SK-N-SH (cell line): Measurements from ENCODE around the gene PTCD2. TPM values are rescaled to one million over a fixed set of nuclear protein-coding genes. Genes with fewer than 3 reads are reported as not detected.
A peak's percentile ranks its signal among the peaks of the same experiment; 100 is the strongest.

Source experiments
- CTCF ChIA-PET: fragments of 300-600, 350-600 bp; formaldehyde crosslinking; extraction: SDS; loops from one replicate; lab custom pipeline; 2021; lab: Yijun Ruan, JAX
- POLR2A ChIA-PET: fragments of 350-600 bp; sonication (Branson Sonifier 250); formaldehyde crosslinking; extraction: SDS; loops from one replicate; lab custom pipeline; 2020; ENCODE audit warnings: antibody characterized with exemption, inconsistent platforms; lab: Yijun Ruan, JAX
- DNase-seq: peaks from one replicate; pipeline ENCODE4 v3.0.0; 2012
- H2AFZ ChIP-seq: fragments of 200-600 bp; sonication (generic); 2 replicates; pipeline ENCODE4 v1.8.1; 2016; ENCODE audit warnings: antibody characterized with exemption, mild to moderate bottlenecking, low read depth
- H3F3A ChIP-seq: fragments of 200-600 bp; sonication (generic); replicated peaks from 2 replicates; pipeline ENCODE3; 2016; ENCODE audit warnings: antibody characterized with exemption, mild to moderate bottlenecking; ENCODE audit not compliant: insufficient read depth
- H3K27ac ChIP-seq, 2 experiments: fragments of 200-500 bp in 1 of 2; fragments of 200-600 bp in 1 of 2; sonication (Bioruptor generic) in 1 of 2; sonication (generic), shearing (Covaris generic) in 1 of 2; 2 replicates each; pipeline versions ENCODE4 v1.5.1 to v1.6.1; 2014 to 2016; ENCODE audit warnings: low read depth in 2 of 2, inconsistent platforms in 1 of 2, low read length in 1 of 2, mild to moderate bottlenecking in 1 of 2, mixed read lengths in 1 of 2
- H3K27me3 ChIP-seq: fragments of 200-600 bp; sonication (generic), shearing (Covaris generic); 2 replicates; pipeline ENCODE4 v1.6.1; 2016; ENCODE audit warnings: mixed run types; ENCODE audit not compliant: insufficient read depth
- H3K36me3 ChIP-seq, 2 experiments: fragments of 200-500 bp in 1 of 2; fragments of 200-600 bp in 1 of 2; sonication (Bioruptor generic) in 1 of 2; sonication (generic) in 1 of 2; replicated peaks in 1 of 2; 2 replicates each; pipeline versions ENCODE3 to v1.5.1; 2014 to 2016; ENCODE audit warnings: low read length in 1 of 2, mild to moderate bottlenecking in 1 of 2; ENCODE audit not compliant: insufficient read depth in 2 of 2, control insufficient read depth in 1 of 2
- H3K4me1 ChIP-seq, 2 experiments: fragments of 200-500 bp in 1 of 2; fragments of 200-600 bp in 1 of 2; sonication (Bioruptor generic) in 1 of 2; sonication (generic), shearing (Covaris generic) in 1 of 2; 2 replicates each; pipeline versions ENCODE4 v1.5.1 to v1.6.1; 2014 to 2016; ENCODE audit warnings: low read depth in 1 of 2, low read length in 1 of 2, mixed run types in 1 of 2; ENCODE audit not compliant: insufficient read depth in 2 of 2, control insufficient read depth in 1 of 2
- H3K4me2 ChIP-seq: fragments of 200-600 bp; sonication (generic), shearing (Covaris generic); 2 replicates; pipeline ENCODE4 v1.6.1; 2017; ENCODE audit warnings: mixed run types
- H3K4me3 ChIP-seq, 2 experiments: fragments of 200-500 bp in 1 of 2; fragments of 200-600 bp in 1 of 2; sonication (Bioruptor generic) in 1 of 2; sonication (generic), shearing (Covaris generic) in 1 of 2; 2 replicates each; pipeline versions ENCODE4 v1.5.1 to v1.8.1; 2014 to 2016; ENCODE audit warnings: low read depth in 2 of 2, inconsistent platforms in 1 of 2, low read length in 1 of 2, mild to moderate bottlenecking in 1 of 2, mixed read lengths in 1 of 2, moderate library complexity in 1 of 2
- H3K79me2 ChIP-seq: fragments of 200-600 bp; sonication (generic); 2 replicates; pipeline ENCODE4 v1.8.1; 2017; ENCODE audit warnings: mild to moderate bottlenecking; ENCODE audit not compliant: insufficient read depth
- H3K9ac ChIP-seq: fragments of 200-600 bp; sonication (generic); 2 replicates; pipeline ENCODE4 v1.6.1; 2017; ENCODE audit warnings: mixed run types
- H3K9me2 ChIP-seq: fragments of 200-600 bp; sonication (generic); 2 replicates; pipeline ENCODE4 v1.6.1; 2017; ENCODE audit warnings: mixed run types
- H3K9me3 ChIP-seq: fragments of 200-600 bp; sonication (generic); 2 replicates; pipeline ENCODE4 v1.6.1; 2017; ENCODE audit warnings: mixed run types, mild to moderate bottlenecking, moderate library complexity
- H4K20me1 ChIP-seq: fragments of 200-600 bp; sonication (generic); 2 replicates; pipeline ENCODE4 v1.6.1; 2017; ENCODE audit warnings: mild to moderate bottlenecking, mixed run types; ENCODE audit not compliant: insufficient read depth
- FOSL2 ChIP-seq: IDR thresholded peaks from 2 replicates; pipeline ENCODE4 v1.4.0; 2012; ENCODE audit warnings: low read depth, mild to moderate bottlenecking, moderate library complexity, borderline replicate concordance
- FOXJ3 ChIP-seq: sonication (generic); formaldehyde crosslinking; IDR thresholded peaks from 2 replicates; pipeline ENCODE4 v1.5.1; 2020; ENCODE audit warnings: mild to moderate bottlenecking, missing genetic modification reagents
- FOXM1 ChIP-seq: IDR thresholded peaks from 2 replicates; pipeline ENCODE4 v1.4.0; 2012; ENCODE audit warnings: low read depth, mild to moderate bottlenecking
- GABPA ChIP-seq: IDR thresholded peaks from 2 replicates; pipeline ENCODE4 v1.4.0; 2012; ENCODE audit warnings: low read depth, mild to moderate bottlenecking
- GATA2 ChIP-seq: sonication (generic); formaldehyde crosslinking; IDR thresholded peaks from 2 replicates; pipeline ENCODE4 v1.5.0; 2020; ENCODE audit warnings: mild to moderate bottlenecking, missing genetic modification reagents
- MXI1 ChIP-seq: IDR thresholded peaks from 2 replicates; pipeline ENCODE4 v1.6.1; 2012; ENCODE audit warnings: mild to moderate bottlenecking, low read depth, low read length, improper control_type of control experiment
- RAD21 ChIP-seq: IDR thresholded peaks from 2 replicates; pipeline ENCODE4 v1.6.1; 2012; ENCODE audit warnings: mild to moderate bottlenecking, low read length
- RXRA ChIP-seq: IDR thresholded peaks from 2 replicates; pipeline ENCODE4 v1.4.0; 2012; ENCODE audit warnings: low read depth, mild to moderate bottlenecking, borderline replicate concordance
- SIN3A ChIP-seq: IDR thresholded peaks from 2 replicates; pipeline ENCODE4 v1.6.1; 2012; ENCODE audit warnings: low read depth, mild to moderate bottlenecking, low read length, moderate library complexity, borderline replicate concordance
- SMC3 ChIP-seq: IDR thresholded peaks from 2 replicates; pipeline ENCODE4 v1.6.1; 2012; ENCODE audit warnings: low read depth, low read length, improper control_type of control experiment
- TAF1 ChIP-seq: IDR thresholded peaks from 2 replicates; pipeline ENCODE4 v1.6.1; 2012; ENCODE audit warnings: low read depth, mild to moderate bottlenecking, low read length, moderate library complexity, borderline replicate concordance
- TCF12 ChIP-seq: IDR thresholded peaks from 2 replicates; pipeline ENCODE4 v1.4.0; 2012
- TEAD4 ChIP-seq: IDR thresholded peaks from 2 replicates; pipeline ENCODE4 v1.4.0; 2012; ENCODE audit warnings: mild to moderate bottlenecking, borderline replicate concordance; ENCODE audit not compliant: insufficient read depth
- YY1 ChIP-seq: IDR thresholded peaks from 2 replicates; pipeline ENCODE4 v1.4.0; 2012; ENCODE audit warnings: low read depth, mild to moderate bottlenecking
- polyA plus RNA-seq, 3 experiments: library from polyadenylated mRNA; depleted of rRNA; stranded (reverse); fragments of >200 nt; gene quantifications; 2 replicates each; pipeline ENCODE4 v1.2.3, GENCODE V29; 2012
- TF ChIP-seq, protein P1 (sequence below): fragments of 150-350 bp; IDR thresholded peaks from 2 replicates; pipeline ENCODE4 v1.6.1; 2016; ENCODE audit warnings: mild to moderate bottlenecking, low read depth, low read length
- TF ChIP-seq, protein P2 (sequence below): IDR thresholded peaks from 2 replicates; pipeline ENCODE4; 2012
- TF ChIP-seq, protein P3 (sequence below): fragments of 200-600 bp; sonication (generic); IDR thresholded peaks from 2 replicates; pipeline ENCODE4 v1.6.1; 2017; ENCODE audit warnings: antibody characterized with exemption, mild to moderate bottlenecking, moderate library complexity
- TF ChIP-seq, protein P4 (sequence below): IDR thresholded peaks from 2 replicates; pipeline ENCODE4 v1.4.0; 2012; ENCODE audit warnings: low read depth

Gene PTCD2
- polyA plus RNA-seq, 1 of the 3 experiments (the other 2 are of a cell fraction): 6.7 TPM

DNA sequence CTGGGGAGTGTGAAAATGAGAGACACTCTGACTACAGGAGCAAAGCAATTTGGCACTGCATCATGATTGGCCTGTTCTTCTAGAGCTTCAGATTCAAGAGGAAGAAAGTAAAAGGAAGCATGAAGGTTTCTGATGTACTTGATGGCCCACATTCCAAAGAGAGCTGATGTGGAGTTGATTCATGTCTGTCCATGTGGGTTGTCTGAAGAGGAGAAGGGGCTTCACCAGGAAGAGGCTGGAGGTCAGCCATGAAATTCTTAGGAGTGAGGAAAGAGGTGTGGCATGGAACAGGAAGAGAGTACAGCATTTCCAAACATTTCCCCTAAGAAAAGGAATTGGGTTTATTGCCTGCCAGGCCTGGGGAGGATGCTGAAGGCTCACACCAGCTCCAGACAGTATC lies 70.7 kb downstream of the PTCD2 start:
- Histone ChIP-seq H3K9ac (no peak overlapping the region), H3K9me3 (no peaks in the 10 kb centered on the region), H3K27me3 (no peaks in the 10 kb centered on the region), H3F3A (peaks cover 12% of the 10 kb centered on the region), H4K20me1 (no peaks in the 10 kb centered on the region), H3K9me2 (no peaks in the 10 kb centered on the region), H3K36me3 (no peaks in the 10 kb centered on the region), H3K4me3 (no peak overlapping the region), H3K79me2 (no peaks in the 10 kb centered on the region), H3K4me1 (peaks cover 0 to 31% of the 10 kb centered on the region in 2 experiments; a peak in 2 of 4 replicates), H3K27ac (no peak overlapping the region), H2AFZ (0 out of 2 replicates have a peak overlapping the region, but pooled peaks have one; percentile 37), H3K4me2 (no peak overlapping the region)
- POLR2A ChIA-PET: no interaction called here
- DNase-seq: no peak
- TF ChIP-seq, protein P1, sequence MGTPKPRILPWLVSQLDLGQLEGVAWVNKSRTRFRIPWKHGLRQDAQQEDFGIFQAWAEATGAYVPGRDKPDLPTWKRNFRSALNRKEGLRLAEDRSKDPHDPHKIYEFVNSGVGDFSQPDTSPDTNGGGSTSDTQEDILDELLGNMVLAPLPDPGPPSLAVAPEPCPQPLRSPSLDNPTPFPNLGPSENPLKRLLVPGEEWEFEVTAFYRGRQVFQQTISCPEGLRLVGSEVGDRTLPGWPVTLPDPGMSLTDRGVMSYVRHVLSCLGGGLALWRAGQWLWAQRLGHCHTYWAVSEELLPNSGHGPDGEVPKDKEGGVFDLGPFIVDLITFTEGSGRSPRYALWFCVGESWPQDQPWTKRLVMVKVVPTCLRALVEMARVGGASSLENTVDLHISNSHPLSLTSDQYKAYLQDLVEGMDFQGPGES: no peak
- TF ChIP-seq RAD21 (no peak), RXRA (no peak), FOXM1 (no peak), FOXJ3 (CRISPR knock-in tag) (no peak), GATA2 (CRISPR knock-in tag) (no peak), MXI1 (no peak), TAF1 (no peak), TEAD4 (no peak), TCF12 (no peak), YY1 (no peak), GABPA (no peak), SMC3 (no peak), FOSL2 (no peak), SIN3A (no peak)
- TF ChIP-seq, protein P2, sequence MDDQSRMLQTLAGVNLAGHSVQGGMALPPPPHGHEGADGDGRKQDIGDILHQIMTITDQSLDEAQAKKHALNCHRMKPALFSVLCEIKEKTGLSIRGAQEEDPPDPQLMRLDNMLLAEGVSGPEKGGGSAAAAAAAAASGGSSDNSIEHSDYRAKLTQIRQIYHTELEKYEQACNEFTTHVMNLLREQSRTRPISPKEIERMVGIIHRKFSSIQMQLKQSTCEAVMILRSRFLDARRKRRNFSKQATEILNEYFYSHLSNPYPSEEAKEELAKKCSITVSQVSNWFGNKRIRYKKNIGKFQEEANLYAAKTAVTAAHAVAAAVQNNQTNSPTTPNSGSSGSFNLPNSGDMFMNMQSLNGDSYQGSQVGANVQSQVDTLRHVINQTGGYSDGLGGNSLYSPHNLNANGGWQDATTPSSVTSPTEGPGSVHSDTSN: no peak
- TF ChIP-seq, protein P3, sequence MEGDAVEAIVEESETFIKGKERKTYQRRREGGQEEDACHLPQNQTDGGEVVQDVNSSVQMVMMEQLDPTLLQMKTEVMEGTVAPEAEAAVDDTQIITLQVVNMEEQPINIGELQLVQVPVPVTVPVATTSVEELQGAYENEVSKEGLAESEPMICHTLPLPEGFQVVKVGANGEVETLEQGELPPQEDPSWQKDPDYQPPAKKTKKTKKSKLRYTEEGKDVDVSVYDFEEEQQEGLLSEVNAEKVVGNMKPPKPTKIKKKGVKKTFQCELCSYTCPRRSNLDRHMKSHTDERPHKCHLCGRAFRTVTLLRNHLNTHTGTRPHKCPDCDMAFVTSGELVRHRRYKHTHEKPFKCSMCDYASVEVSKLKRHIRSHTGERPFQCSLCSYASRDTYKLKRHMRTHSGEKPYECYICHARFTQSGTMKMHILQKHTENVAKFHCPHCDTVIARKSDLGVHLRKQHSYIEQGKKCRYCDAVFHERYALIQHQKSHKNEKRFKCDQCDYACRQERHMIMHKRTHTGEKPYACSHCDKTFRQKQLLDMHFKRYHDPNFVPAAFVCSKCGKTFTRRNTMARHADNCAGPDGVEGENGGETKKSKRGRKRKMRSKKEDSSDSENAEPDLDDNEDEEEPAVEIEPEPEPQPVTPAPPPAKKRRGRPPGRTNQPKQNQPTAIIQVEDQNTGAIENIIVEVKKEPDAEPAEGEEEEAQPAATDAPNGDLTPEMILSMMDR: no peak
- TF ChIP-seq, protein P4, sequence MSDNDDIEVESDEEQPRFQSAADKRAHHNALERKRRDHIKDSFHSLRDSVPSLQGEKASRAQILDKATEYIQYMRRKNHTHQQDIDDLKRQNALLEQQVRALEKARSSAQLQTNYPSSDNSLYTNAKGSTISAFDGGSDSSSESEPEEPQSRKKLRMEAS: no peak
- CTCF ChIA-PET: interaction anchor here (0.8 to 1.9 kb wide), 3 partner anchors 11 to 25 kb away, joined by 3 to 4 read pairs (median 4); no protein-coding TSS in a partner anchor
